HepG2 (cell line): ENCODE results near the gene ADPRHL1. TPM values are rescaled to one million over a fixed set of nuclear protein-coding genes. Genes with fewer than 3 reads are reported as not detected.
A peak's percentile ranks its signal among the peaks of the same experiment; 100 is the strongest.

Experiments
- ATAC-seq: fragments of 200-7000 bp; cut with Tn5 transposase; 3 replicates; pipeline ENCODE4 v1.9.1; 2020; ENCODE audit warnings: mild to moderate bottlenecking, moderate library complexity
- BruUV-seq: library from RNA; stranded (reverse); fragments of 400-500 nt; replicated peaks from 2 replicates; lab custom pipeline; 2021; lab: Mats Ljungman, UMichigan
- CTCF ChIA-PET: fragments of 300-600 bp; formaldehyde crosslinking; extraction: SDS; loops from one replicate; lab custom pipeline; 2021; ENCODE audit warnings: low total read pairs, inconsistent platforms, low intra/inter-chr PET ratio; lab: Yijun Ruan, JAX
- POLR2A ChIA-PET: fragments of 350-600 bp; sonication (Branson Sonifier 250); formaldehyde crosslinking; loops from one replicate; lab custom pipeline; 2020; ENCODE audit warnings: antibody characterized with exemption, inconsistent platforms; lab: Yijun Ruan, JAX
- DNase-seq: peaks from one replicate; pipeline ENCODE4 v3.0.0-alpha.2; 2015; ENCODE audit warnings: low spot score
- FAIRE-seq: peaks from 3 replicates; lab custom pipeline; 2011; peaks lifted over from hg19 to GRCh38; lab: Jason Lieb, UNC
- H2AFZ ChIP-seq: one replicate; pipeline ENCODE4 v1.6.1; 2011; ENCODE audit warnings: low read length, inconsistent platforms
- H3K27ac ChIP-seq: fragments of 300-600 bp; 3 replicates; pipeline ENCODE4 v1.8.0; 2011; ENCODE audit warnings: mixed run types, mild to moderate bottlenecking, mixed read lengths, low read length, inconsistent platforms; ENCODE audit not compliant: insufficient read depth; ENCODE audit errors: extremely low read length
- H3K27me3 ChIP-seq, 2 experiments: fragments of 200-600 bp in 1 of 2; 2 replicates in 1 of 2; 3 replicates in 1 of 2; pipeline versions ENCODE4 v1.6.0 to v1.8.0; 2011; ENCODE audit warnings: low read length in 2 of 2, mild to moderate bottlenecking in 2 of 2, moderate library complexity in 2 of 2, inconsistent platforms in 1 of 2; ENCODE audit not compliant: insufficient read depth in 2 of 2, control insufficient read depth in 1 of 2
- H3K36me3 ChIP-seq, 2 experiments: fragments of 200-600 bp in 1 of 2; replicated peaks in 1 of 2; 2 replicates in 1 of 2; 3 replicates in 1 of 2; pipeline versions ENCODE4 v1.5.1 to v1.8.0; 2011; ENCODE audit warnings: low read length in 2 of 2, inconsistent platforms in 1 of 2; ENCODE audit not compliant: insufficient read depth in 2 of 2, control insufficient read depth in 1 of 2
- H3K4me1 ChIP-seq: 2 replicates; pipeline ENCODE4 v1.5.1; 2012; ENCODE audit warnings: low read length, inconsistent platforms; ENCODE audit not compliant: insufficient read depth
- H3K4me2 ChIP-seq: 2 replicates; pipeline ENCODE4 v1.6.0; 2011; ENCODE audit warnings: low read depth, low read length, inconsistent platforms
- H3K4me3 ChIP-seq, 3 experiments: fragments of 200-600 bp in 1 of 3; sonication (generic), shearing (Covaris generic) in 1 of 3; replicated peaks in 1 of 3; 2 replicates each; pipeline ENCODE4 v1.5.1; 2011 to 2016; ENCODE audit warnings: low read length in 3 of 3, inconsistent platforms in 2 of 3, low read depth in 2 of 3, mild to moderate bottlenecking in 2 of 3, control low read depth in 1 of 3, mixed read lengths in 1 of 3; ENCODE audit not compliant: insufficient read depth in 1 of 3
- H3K79me2 ChIP-seq: one replicate; pipeline ENCODE4 v1.6.1; 2011; ENCODE audit warnings: low read length, inconsistent platforms; ENCODE audit not compliant: insufficient read depth
- H3K9ac ChIP-seq: 2 replicates; pipeline ENCODE4 v1.6.0; 2011; ENCODE audit warnings: mild to moderate bottlenecking, low read depth, low read length, inconsistent platforms; ENCODE audit not compliant: insufficient read depth
- H3K9me3 ChIP-seq: 2 replicates; pipeline ENCODE4 v1.5.1; 2012; ENCODE audit warnings: mild to moderate bottlenecking, low read length
- H4K20me1 ChIP-seq: 2 replicates; pipeline ENCODE4 v1.6.0; 2011; ENCODE audit warnings: inconsistent platforms, mild to moderate bottlenecking, low read length, moderate library complexity; ENCODE audit not compliant: insufficient read depth
- CEBPB ChIP-seq: IDR thresholded peaks from 2 replicates; pipeline ENCODE4 v1.6.1; 2011; ENCODE audit warnings: low read depth, low read length, improper control_type of control experiment, borderline replicate concordance
- JDP2 ChIP-seq: sonication (generic); formaldehyde crosslinking; IDR thresholded peaks from 2 replicates; pipeline ENCODE4 v1.8.1; 2022; ENCODE audit warnings: missing genetic modification reagents, borderline replicate concordance
- PHF8 ChIP-seq: sonication (generic); formaldehyde crosslinking; IDR thresholded peaks from 2 replicates; pipeline ENCODE4 v1.5.0; 2020; ENCODE audit warnings: missing genetic modification reagents
- SMAD3 ChIP-seq: sonication (generic); formaldehyde crosslinking; IDR thresholded peaks from 2 replicates; pipeline ENCODE4 v1.4.0; 2020; ENCODE audit warnings: missing genetic modification reagents
- TFE3 ChIP-seq: IDR thresholded peaks from 2 replicates; pipeline ENCODE4 v1.6.1; 2016
- ZNF121 ChIP-seq: sonication (generic); formaldehyde crosslinking; IDR thresholded peaks from 2 replicates; pipeline ENCODE4 v1.5.0; 2020; ENCODE audit warnings: mild to moderate bottlenecking, missing genetic modification reagents
- ZNF337 ChIP-seq: sonication (generic); formaldehyde crosslinking; IDR thresholded peaks from 2 replicates; pipeline ENCODE4 v1.5.1; 2020; ENCODE audit warnings: missing genetic modification reagents, low read depth, mild to moderate bottlenecking, borderline replicate concordance
- WGBS: methylation state at CpG from one replicate; pipeline ENCODE4 v1.1.6; 2017; ENCODE audit warnings: low lambda C conversion rate; 5-methylcytosine and 5-hydroxymethylcytosine counted together
- in situ Hi-C: cut with HindIII; loops from 2 replicates; pipeline ENCODE4 v1.10.0; 2017; ENCODE audit warnings: low pct_unique_long_range_greater_than_20kb; ENCODE audit not compliant: extremely low pct_ligation_motif_present
- intact Hi-C: fragments of 100-400 bp; cut with micrococcal nuclease; formaldehyde crosslinking; loops from one replicate; pipeline ENCODE4 v1.10.0; 2022; ENCODE audit not compliant: unreplicated experiment
- polyA plus RNA-seq, 8 experiments: library from polyadenylated mRNA; depleted of rRNA in 3 of 8; stranded (reverse) in 7 of 8; unstranded in 1 of 8; fragments of >200 nt; fragmentation: Illumina TruSeq in 4 of 8; extraction: Trizol in 4 of 8; gene quantifications; 2 replicates each; pipeline versions ENCODE4 v1.2.1 to v1.2.3, GENCODE V29; 2011 to 2016; ENCODE audit warnings: low read depth in 4 of 8, missing spikeins in 1 of 8, mixed read lengths in 1 of 8; ENCODE audit not compliant: insufficient read depth in 1 of 8
- total RNA-seq, 5 experiments: library from RNA; depleted of rRNA; stranded (reverse); fragments of >200 nt; fragmentation: Illumina TruSeq; extraction: Trizol; gene quantifications; 2 replicates each; pipeline ENCODE4 v1.2.3, GENCODE V29; 2016; ENCODE audit warnings: low read depth in 1 of 5
- TF ChIP-seq, protein P1 (sequence below): sonication (generic); formaldehyde crosslinking; IDR thresholded peaks from 2 replicates; pipeline ENCODE4 v1.5.0; 2020; ENCODE audit warnings: mild to moderate bottlenecking, missing genetic modification reagents

The ADPRHL1 gene
- total and polyA plus RNA-seq, 2 of the 13 experiments (the other 11 are each of a cell fraction or from before 2014, with no cell fraction given), result 0.34 to 0.40 TPM

- Histone ChIP-seq H2AFZ (no peak overlapping the region), H3K79me2 (peaks cover 77% of the 10 kb centered on the region), H3K4me1 (peaks cover 77% of the 10 kb centered on the region), H3K4me2 (peak overlapping the region; percentile 97)
- in situ Hi-C loops, result no loop called here
- CTCF ChIA-PET, result no interaction called here
- no peak for ATAC-seq
- TF ChIP-seq JDP2 (no peak), SMAD3 (CRISPR knock-in tag) (0 out of 2 replicates have a peak, but pooled peaks have one; percentile 13), TFE3 (CRISPR knock-in tag) (no peak), ZNF337 (CRISPR knock-in tag) (no peak), PHF8 (CRISPR knock-in tag) (0 out of 2 replicates have a peak, but pooled peaks have one; percentile 3), CEBPB (peak; percentile 31; the same call in 1 of the 2 replicates), ZNF121 (peak; percentile 88)
- TF ChIP-seq, protein P1, sequence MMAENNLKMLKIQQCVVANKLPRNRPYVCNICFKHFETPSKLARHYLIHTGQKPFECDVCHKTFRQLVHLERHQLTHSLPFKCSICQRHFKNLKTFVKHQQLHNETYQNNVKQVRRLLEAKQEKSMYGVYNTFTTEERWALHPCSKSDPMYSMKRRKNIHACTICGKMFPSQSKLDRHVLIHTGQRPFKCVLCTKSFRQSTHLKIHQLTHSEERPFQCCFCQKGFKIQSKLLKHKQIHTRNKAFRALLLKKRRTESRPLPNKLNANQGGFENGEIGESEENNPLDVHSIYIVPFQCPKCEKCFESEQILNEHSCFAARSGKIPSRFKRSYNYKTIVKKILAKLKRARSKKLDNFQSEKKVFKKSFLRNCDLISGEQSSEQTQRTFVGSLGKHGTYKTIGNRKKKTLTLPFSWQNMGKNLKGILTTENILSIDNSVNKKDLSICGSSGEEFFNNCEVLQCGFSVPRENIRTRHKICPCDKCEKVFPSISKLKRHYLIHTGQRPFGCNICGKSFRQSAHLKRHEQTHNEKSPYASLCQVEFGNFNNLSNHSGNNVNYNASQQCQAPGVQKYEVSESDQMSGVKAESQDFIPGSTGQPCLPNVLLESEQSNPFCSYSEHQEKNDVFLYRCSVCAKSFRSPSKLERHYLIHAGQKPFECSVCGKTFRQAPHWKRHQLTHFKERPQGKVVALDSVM (CRISPR knock-in tag), result no peak
- TF ChIP-seq, all 625 proteins: peak for 4
- Histone ChIP-seq H3K36me3 (peaks cover 5 to 23% of the 10 kb centered on the region in 2 experiments; a peak in 4 of 5 replicates), H3K4me3 (peak overlapping the region; percentile 83 to 93 (median 89)), H4K20me1 (peaks cover 12% of the 10 kb centered on the region), H3K27me3 (no peaks in the 10 kb centered on the region), H3K9ac (peak overlapping the region; percentile 85), H3K9me3 (no peaks in the 10 kb centered on the region), H3K27ac (peak overlapping the region; percentile 79)
- intact Hi-C loops, result loop anchor here (5.0 kb wide), 1 partner anchor 70 kb away; no protein-coding TSS in a partner anchor
- POLR2A ChIA-PET, result no interaction called here
- 16% methylated on average over 9 of the region's 9 CpGs for WGBS
- no TSS peak for BruUV-seq
- FAIRE-seq, result no peak
- DNase-seq, result no peak
Observed at GRCh38 chr13:113491982-113492381, 38.7 kb upstream of the ADPRHL1 start.
